ENCODE data around the gene KASH5.

Gene KASH5

GRCh38 chr19:49387936-49388372, at the start of gene KASH5:
TSS of gene KASH5 (plus strand) at chr19:49388249. CDS start at chr19:49390884, 2,635 bp downstream.
- no peak within 1 kb of the TSS for H3K4me3 ChIP-seq (ENCODE audit: low read depth, low read length)

- H3K4me3 ChIP-seq (ENCODE audit: low read depth, low read length) = peak overlapping the region; percentile 8
Measured at GRCh38 chr19:49338691-49339300, 49.3 kb upstream of the KASH5 start.

GRCh38 chr19:49339301-49340068, 48.6 kb upstream of the KASH5 start:
- H3K4me3 ChIP-seq (ENCODE audit: low read depth, low read length) = peak overlapping the region; percentile 4

GRCh38 chr19:49340069-49340864, 47.8 kb upstream of the KASH5 start:
- no peak overlapping the region for H3K4me3 ChIP-seq (ENCODE audit: low read depth, low read length)

GRCh38 chr19:49340865-49341718, 47.0 kb upstream of the KASH5 start:
- no peak overlapping the region for H3K4me3 ChIP-seq (ENCODE audit: low read depth, low read length)

- no peak overlapping the region for H3K4me3 ChIP-seq (ENCODE audit: low read depth, low read length)
Measured at GRCh38 chr19:49342291-49342721, 45.7 kb upstream of the KASH5 start.

- no peak overlapping the region for H3K4me3 ChIP-seq (ENCODE audit: low read depth, low read length)
Measured at GRCh38 chr19:49343123-49343522, 44.9 kb upstream of the KASH5 start.

- no peak overlapping the region for H3K4me3 ChIP-seq (ENCODE audit: low read depth, low read length)
Measured at GRCh38 chr19:49344505-49345423, 43.3 kb upstream of the KASH5 start.

GRCh38 chr19:49347191-49347590, 40.9 kb upstream of the KASH5 start:
- no peak overlapping the region for H3K4me3 ChIP-seq (ENCODE audit: low read depth, low read length)

- no peak overlapping the region for H3K4me3 ChIP-seq (ENCODE audit: low read depth, low read length)
Measured at GRCh38 chr19:49347835-49348234, 40.2 kb upstream of the KASH5 start.

GRCh38 chr19:49348305-49349189, 39.5 kb upstream of the KASH5 start:
- no peak overlapping the region for H3K4me3 ChIP-seq (ENCODE audit: low read depth, low read length)

GRCh38 chr19:49349567-49349966, 38.5 kb upstream of the KASH5 start:
- H3K4me3 ChIP-seq (ENCODE audit: low read depth, low read length) = no peak overlapping the region

- H3K4me3 ChIP-seq (ENCODE audit: low read depth, low read length) = no peak overlapping the region
Measured at GRCh38 chr19:49355909-49356353, 32.1 kb upstream of the KASH5 start.

- no peak overlapping the region for H3K4me3 ChIP-seq (ENCODE audit: low read depth, low read length)
Measured at GRCh38 chr19:49356382-49356781, 31.7 kb upstream of the KASH5 start.

GRCh38 chr19:49357186-49357585, 30.9 kb upstream of the KASH5 start:
- no peak overlapping the region for H3K4me3 ChIP-seq (ENCODE audit: low read depth, low read length)

- no peak overlapping the region for H3K4me3 ChIP-seq (ENCODE audit: low read depth, low read length)
Measured at GRCh38 chr19:49359851-49360820, 27.9 kb upstream of the KASH5 start.

- H3K4me3 ChIP-seq (ENCODE audit: low read depth, low read length) = peak overlapping the region; percentile 86
Measured at GRCh38 chr19:49361438-49362047, 26.5 kb upstream of the KASH5 start.
